ENCODE results near the gene MAP2K1. TPM values are rescaled to one million over a fixed set of nuclear protein-coding genes. Genes with fewer than 3 reads are reported as not detected.

Gene MAP2K1
- total and polyA plus RNA-seq, 9 of the 15 experiments (the other 6 are each of a cell fraction or from before 2014, with no cell fraction given): 7.5 to 58.3 (median 30.0) TPM

DNA sequence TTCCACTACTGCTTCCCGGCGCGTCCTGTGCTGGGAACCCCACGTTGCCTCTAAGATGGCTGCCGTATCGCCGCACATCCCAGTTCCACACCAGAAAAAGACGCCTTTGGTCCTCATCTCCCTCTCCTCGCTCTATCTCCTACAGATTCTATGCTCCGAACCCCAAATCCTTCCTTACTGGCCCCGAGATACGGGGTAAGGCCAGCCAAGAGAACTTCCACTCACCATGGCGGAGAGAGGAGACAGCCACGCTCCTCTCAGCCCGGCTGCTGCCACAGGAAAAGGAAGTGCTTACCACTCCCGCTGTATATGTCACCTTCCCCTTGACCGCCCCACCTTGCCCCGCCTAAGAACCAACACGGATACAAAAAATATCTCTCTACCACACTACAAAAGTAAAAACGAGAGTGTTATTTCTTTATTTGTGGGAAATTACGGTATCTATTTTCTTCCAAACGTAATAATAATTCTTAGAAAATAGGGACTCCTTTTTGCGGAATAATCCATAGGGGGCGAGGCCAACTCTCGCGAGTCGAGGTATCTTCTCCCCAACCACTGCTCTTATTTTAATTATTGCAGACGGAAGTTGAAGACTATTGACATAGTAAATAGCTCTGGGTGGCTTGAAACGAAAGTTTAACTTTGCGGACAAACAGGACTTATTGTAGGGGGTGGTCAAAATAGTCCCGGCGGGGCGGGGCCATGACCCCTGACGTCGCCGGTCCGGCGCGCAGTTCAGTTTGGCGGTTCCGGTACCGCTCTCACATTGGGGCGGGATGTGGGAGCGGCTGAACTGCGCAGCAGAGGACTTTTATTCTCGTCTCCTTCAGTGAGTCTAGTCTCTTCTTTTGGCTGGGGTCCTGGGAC is 118.1 kb downstream of the MAP2K1 start, which contains the start of the genes RPL4 and ZWILCH (continued):
- TF ChIP-seq ATF4 (CRISPR knock-in tag; IDR thresholded peaks at IDR 0.05) (no peak), MLX (CRISPR knock-in tag; conservative IDR thresholded peaks at IDR 0.05) (peak in 1 of 2 experiments; percentile 69; a peak in 1 of 4 replicates), NR4A1 (CRISPR knock-in tag; IDR thresholded peaks at IDR 0.05) (peak; percentile 54; the same call in 1 of the 2 replicates), NR4A1 (tag; IDR thresholded peaks at IDR 0.05) (no peak), ZNF217 (CRISPR knock-in tag; IDR thresholded peaks at IDR 0.05) (no peak)
- TF ChIP-seq, protein P1, sequence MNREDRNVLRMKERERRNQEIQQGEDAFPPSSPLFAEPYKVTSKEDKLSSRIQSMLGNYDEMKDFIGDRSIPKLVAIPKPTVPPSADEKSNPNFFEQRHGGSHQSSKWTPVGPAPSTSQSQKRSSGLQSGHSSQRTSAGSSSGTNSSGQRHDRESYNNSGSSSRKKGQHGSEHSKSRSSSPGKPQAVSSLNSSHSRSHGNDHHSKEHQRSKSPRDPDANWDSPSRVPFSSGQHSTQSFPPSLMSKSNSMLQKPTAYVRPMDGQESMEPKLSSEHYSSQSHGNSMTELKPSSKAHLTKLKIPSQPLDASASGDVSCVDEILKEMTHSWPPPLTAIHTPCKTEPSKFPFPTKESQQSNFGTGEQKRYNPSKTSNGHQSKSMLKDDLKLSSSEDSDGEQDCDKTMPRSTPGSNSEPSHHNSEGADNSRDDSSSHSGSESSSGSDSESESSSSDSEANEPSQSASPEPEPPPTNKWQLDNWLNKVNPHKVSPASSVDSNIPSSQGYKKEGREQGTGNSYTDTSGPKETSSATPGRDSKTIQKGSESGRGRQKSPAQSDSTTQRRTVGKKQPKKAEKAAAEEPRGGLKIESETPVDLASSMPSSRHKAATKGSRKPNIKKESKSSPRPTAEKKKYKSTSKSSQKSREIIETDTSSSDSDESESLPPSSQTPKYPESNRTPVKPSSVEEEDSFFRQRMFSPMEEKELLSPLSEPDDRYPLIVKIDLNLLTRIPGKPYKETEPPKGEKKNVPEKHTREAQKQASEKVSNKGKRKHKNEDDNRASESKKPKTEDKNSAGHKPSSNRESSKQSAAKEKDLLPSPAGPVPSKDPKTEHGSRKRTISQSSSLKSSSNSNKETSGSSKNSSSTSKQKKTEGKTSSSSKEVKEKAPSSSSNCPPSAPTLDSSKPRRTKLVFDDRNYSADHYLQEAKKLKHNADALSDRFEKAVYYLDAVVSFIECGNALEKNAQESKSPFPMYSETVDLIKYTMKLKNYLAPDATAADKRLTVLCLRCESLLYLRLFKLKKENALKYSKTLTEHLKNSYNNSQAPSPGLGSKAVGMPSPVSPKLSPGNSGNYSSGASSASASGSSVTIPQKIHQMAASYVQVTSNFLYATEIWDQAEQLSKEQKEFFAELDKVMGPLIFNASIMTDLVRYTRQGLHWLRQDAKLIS (CRISPR knock-in tag; IDR thresholded peaks at IDR 0.05): peak; percentile 82; the same call in 1 of the 2 replicates
- TF ChIP-seq, protein P2, sequence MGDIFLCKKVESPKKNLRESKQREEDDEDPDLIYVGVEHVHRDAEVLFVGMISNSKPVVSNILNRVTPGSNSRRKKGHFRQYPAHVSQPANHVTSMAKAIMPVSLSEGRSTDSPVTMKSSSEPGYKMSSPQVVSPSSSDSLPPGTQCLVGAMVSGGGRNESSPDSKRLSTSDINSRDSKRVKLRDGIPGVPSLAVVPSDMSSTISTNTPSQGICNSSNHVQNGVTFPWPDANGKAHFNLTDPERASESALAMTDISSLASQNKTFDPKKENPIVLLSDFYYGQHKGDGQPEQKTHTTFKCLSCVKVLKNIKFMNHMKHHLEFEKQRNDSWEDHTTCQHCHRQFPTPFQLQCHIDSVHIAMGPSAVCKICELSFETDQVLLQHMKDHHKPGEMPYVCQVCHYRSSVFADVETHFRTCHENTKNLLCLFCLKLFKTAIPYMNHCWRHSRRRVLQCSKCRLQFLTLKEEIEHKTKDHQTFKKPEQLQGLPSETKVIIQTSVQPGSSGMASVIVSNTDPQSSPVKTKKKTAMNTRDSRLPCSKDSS (IDR thresholded peaks at IDR 0.05; ENCODE audit: low read depth, partially characterized antibody): no peak
